OCI-LY1 (cell line): Measurements from ENCODE around the gene SRBD1.

Experiments used
- H2AFZ ChIP-seq: fragments of 200-600 bp; sonication (generic), shearing (Covaris generic); 2 replicates; pipeline ENCODE4 v1.6.0; 2014; ENCODE audit warnings: antibody characterized with exemption, mild to moderate bottlenecking, low read length
- H3F3A ChIP-seq: fragments of 200-600 bp; sonication (generic), shearing (Covaris generic); 2 replicates; pipeline ENCODE4 v1.6.0; 2014; ENCODE audit warnings: mild to moderate bottlenecking, antibody characterized with exemption, low read length, moderate library complexity; ENCODE audit not compliant: insufficient read depth
- H3K27ac ChIP-seq: fragments of 200-600 bp; sonication (generic); 2 replicates; pipeline ENCODE4 v1.5.1; 2014; ENCODE audit warnings: low read length, mixed run types, mild to moderate bottlenecking, low read depth; ENCODE audit not compliant: poor library complexity, severe bottlenecking
- H3K27me3 ChIP-seq: fragments of 200-600 bp; sonication (generic); 2 replicates; pipeline ENCODE4 v1.6.0; 2014; ENCODE audit warnings: antibody characterized with exemption, mild to moderate bottlenecking, low read length, moderate library complexity; ENCODE audit not compliant: insufficient read depth
- H3K36me3 ChIP-seq: fragments of 200-600 bp; sonication (generic); 2 replicates; pipeline ENCODE4 v1.6.1; 2014; ENCODE audit warnings: mild to moderate bottlenecking, antibody characterized with exemption, low read length, moderate library complexity, mixed read lengths; ENCODE audit not compliant: insufficient read depth
- H3K4me1 ChIP-seq: fragments of 200-600 bp; sonication (generic); 2 replicates; pipeline ENCODE4 v1.5.1; 2014; ENCODE audit warnings: mild to moderate bottlenecking, low read length, moderate library complexity; ENCODE audit not compliant: insufficient read depth, severe bottlenecking
- H3K4me2 ChIP-seq: fragments of 200-600 bp; sonication (generic), shearing (Covaris generic); 2 replicates; pipeline ENCODE4 v1.6.1; 2014; ENCODE audit warnings: low read length
- H3K4me3 ChIP-seq: fragments of 200-600 bp; sonication (generic); 2 replicates; pipeline ENCODE4 v1.5.1; 2014; ENCODE audit warnings: low read length, low read depth, mild to moderate bottlenecking, mixed read lengths; ENCODE audit not compliant: poor library complexity, severe bottlenecking
- H3K79me2 ChIP-seq: fragments of 200-600 bp; shearing (Covaris generic); 2 replicates; pipeline ENCODE4 v1.6.1; 2016; ENCODE audit warnings: mixed run types, low read length, mixed read lengths; ENCODE audit not compliant: insufficient read depth
- H3K9ac ChIP-seq: fragments of 200-600 bp; sonication (generic), shearing (Covaris generic); 2 replicates; pipeline ENCODE4 v1.6.1; 2014; ENCODE audit warnings: mild to moderate bottlenecking, low read length, mixed read lengths
- H3K9me2 ChIP-seq: fragments of 200-600 bp; sonication (generic), shearing (Covaris generic); 2 replicates; pipeline ENCODE4 v1.6.1; 2014; ENCODE audit warnings: low read depth, mild to moderate bottlenecking, low read length, mixed read lengths
- H3K9me3 ChIP-seq: fragments of 200-600 bp; shearing (Covaris generic); 2 replicates; pipeline ENCODE4 v1.6.1; 2014; ENCODE audit warnings: low read length, mixed read lengths
- H4K20me1 ChIP-seq: fragments of 200-600 bp; sonication (generic), shearing (Covaris generic); 2 replicates; pipeline ENCODE4 v1.6.0; 2016; ENCODE audit warnings: mild to moderate bottlenecking, low read length; ENCODE audit not compliant: insufficient read depth
- CTCF ChIP-seq: fragments of 200-600 bp; sonication (generic), shearing (Covaris generic); IDR thresholded peaks from 2 replicates; pipeline ENCODE4 v1.5.1; 2017; ENCODE audit warnings: mild to moderate bottlenecking, antibody characterized with exemption, low read length, moderate library complexity, mixed read lengths
- EZH2 ChIP-seq: fragments of 200-600 bp; sonication (generic), shearing (Covaris generic); IDR thresholded peaks from 2 replicates; pipeline ENCODE4 v1.8.0; 2017; ENCODE audit warnings: borderline replicate concordance, mixed run types, mild to moderate bottlenecking, antibody characterized with exemption, low read length, moderate library complexity, mixed read lengths

SRBD1 gene

GRCh38 chr2:45567288-45567963 lies 43.6 kb downstream of the SRBD1 start:
- no peaks in the 10 kb centered on the region for H3K9me2 ChIP-seq
- no peaks in the 10 kb centered on the region for H3K9me3 ChIP-seq
- H3K4me2 ChIP-seq, result peak overlapping the region; percentile 37; the same call in 1 of the 2 replicates
- H3K79me2 ChIP-seq, result no peaks in the 10 kb centered on the region
- peaks cover 13% of the 10 kb centered on the region for H3K36me3 ChIP-seq
- TF ChIP-seq CTCF (no peak), EZH2 (no peak)
- H3K27me3 ChIP-seq, result no peaks in the 10 kb centered on the region
- peaks cover 10% of the 10 kb centered on the region for H3K4me1 ChIP-seq
- H2AFZ ChIP-seq, result no peak overlapping the region
- no peaks in the 10 kb centered on the region for H3F3A ChIP-seq
- H3K27ac ChIP-seq, result no peak overlapping the region
- H3K4me3 ChIP-seq, result no peak overlapping the region
- H3K9ac ChIP-seq, result no peak overlapping the region
- H4K20me1 ChIP-seq, result no peaks in the 10 kb centered on the region

- no peak overlapping the region for H3K9ac ChIP-seq
- no peaks in the 10 kb centered on the region for H3K36me3 ChIP-seq
- no peaks in the 10 kb centered on the region for H3K79me2 ChIP-seq
- H3K9me3 ChIP-seq, result no peaks in the 10 kb centered on the region
- H3F3A ChIP-seq, result no peaks in the 10 kb centered on the region
- no peak overlapping the region for H3K4me2 ChIP-seq
- H3K27me3 ChIP-seq, result no peaks in the 10 kb centered on the region
- TF ChIP-seq CTCF, result no peak
- TF ChIP-seq EZH2, result no peak
- H3K9me2 ChIP-seq, result no peaks in the 10 kb centered on the region
- H3K4me3 ChIP-seq, result no peak overlapping the region
- no peaks in the 10 kb centered on the region for H4K20me1 ChIP-seq
- H2AFZ ChIP-seq, result no peak overlapping the region
- H3K4me1 ChIP-seq, result no peaks in the 10 kb centered on the region
- H3K27ac ChIP-seq, result no peak overlapping the region
Observed at GRCh38 chr2:45559436-45559835, 51.6 kb downstream of the SRBD1 start.

GRCh38 chr2:45554742-45555140 lies 56.3 kb downstream of the SRBD1 start:
- Histone ChIP-seq H3K9me2 (no peaks in the 10 kb centered on the region), H3K4me3 (no peak overlapping the region), H4K20me1 (no peaks in the 10 kb centered on the region), H3K4me2 (no peak overlapping the region), H3K4me1 (no peaks in the 10 kb centered on the region), H3F3A (no peaks in the 10 kb centered on the region), H3K36me3 (no peaks in the 10 kb centered on the region), H3K9me3 (no peaks in the 10 kb centered on the region), H3K27me3 (no peaks in the 10 kb centered on the region), H3K27ac (no peak overlapping the region), H2AFZ (no peak overlapping the region), H3K79me2 (no peaks in the 10 kb centered on the region), H3K9ac (no peak overlapping the region)
- TF ChIP-seq CTCF, result no peak
- TF ChIP-seq EZH2, result no peak
